ENCODE data around the gene WDPCP.

GRCh38 chr2:63118821-63119220, 469.5 kb downstream of the WDPCP start:
- TF ChIP-seq CTCF (IDR thresholded peaks at IDR 0.05): no peak
- no peak for TF ChIP-seq POLR2AphosphoS5 (IDR thresholded peaks at IDR 0.05; ENCODE audit: low read depth, low read length)
- no peak for TF ChIP-seq SIN3A (IDR thresholded peaks at IDR 0.05; ENCODE audit: borderline replicate concordance, insufficient read depth, low read depth, low read length)
- TF ChIP-seq REST (IDR thresholded peaks at IDR 0.05; ENCODE audit: insufficient read depth in 1 of 2, low read depth in 2 of 2, low read length in 1 of 2): no peak
